COLO668 (cell line): ENCODE results near the gene ABCE1.

Experiments used
- DNase-seq: peaks from one replicate; lab custom pipeline; 2025; ENCODE audit not compliant: unreplicated experiment; lab: John Stamatoyannopoulos, UW

ABCE1 gene

DNA sequence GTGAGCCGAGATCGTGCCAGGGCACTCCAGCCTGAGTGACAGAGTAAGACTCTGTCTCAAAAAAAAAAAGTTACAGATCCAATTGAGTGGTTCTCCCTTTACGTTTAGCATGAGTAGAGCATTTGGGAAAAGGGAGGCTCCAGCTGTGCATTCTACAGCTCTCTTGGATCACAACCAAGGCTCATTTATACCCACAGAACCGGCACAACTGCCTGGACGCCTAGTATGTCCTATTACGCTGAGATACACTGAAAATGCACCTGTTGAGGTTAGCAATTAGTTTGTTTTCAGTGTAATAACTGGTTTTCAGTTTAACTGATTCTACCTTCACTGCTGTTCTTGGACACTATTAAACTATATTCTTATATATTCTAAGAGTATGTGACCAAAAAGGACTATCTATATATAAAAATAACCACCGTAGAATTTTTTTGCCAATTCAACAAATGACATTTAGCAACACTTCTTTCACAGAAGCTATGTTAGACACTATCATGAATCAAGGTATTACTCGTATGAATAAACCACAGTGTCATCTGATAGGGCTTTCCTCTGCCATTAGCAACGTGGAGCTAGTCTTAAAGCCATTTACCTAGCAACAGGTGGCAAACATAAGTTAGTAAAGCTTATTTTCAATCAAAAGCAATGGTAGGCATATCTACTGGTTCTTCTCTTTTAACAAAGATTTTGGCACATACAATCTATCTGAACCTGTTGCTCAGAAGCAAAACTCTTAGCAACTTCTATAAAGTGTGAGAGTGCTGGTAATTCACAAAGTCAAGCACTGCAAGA, 78.7 kb downstream of the ABCE1 start:
- DNase-seq, result peak; percentile 6

DNA sequence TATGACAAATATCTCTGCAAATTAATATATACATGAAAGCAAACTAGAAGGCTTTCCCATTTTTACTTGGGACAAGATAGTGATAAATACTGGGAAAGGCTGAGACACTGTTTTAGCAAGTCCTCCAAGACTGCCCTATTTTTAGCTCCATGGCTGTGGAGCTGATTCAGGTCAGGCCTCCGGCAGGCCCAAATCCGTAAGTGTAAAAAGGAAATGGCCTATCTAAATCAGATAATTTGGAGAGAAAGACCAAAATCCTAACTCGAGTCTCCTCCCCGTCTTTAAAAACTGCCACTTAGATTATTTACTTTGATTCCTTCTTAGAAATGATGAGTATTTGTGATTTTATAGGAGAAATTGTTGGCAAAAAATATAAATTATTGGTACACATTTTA, 79.4 kb downstream of the ABCE1 start:
- no peak for DNase-seq

DNA sequence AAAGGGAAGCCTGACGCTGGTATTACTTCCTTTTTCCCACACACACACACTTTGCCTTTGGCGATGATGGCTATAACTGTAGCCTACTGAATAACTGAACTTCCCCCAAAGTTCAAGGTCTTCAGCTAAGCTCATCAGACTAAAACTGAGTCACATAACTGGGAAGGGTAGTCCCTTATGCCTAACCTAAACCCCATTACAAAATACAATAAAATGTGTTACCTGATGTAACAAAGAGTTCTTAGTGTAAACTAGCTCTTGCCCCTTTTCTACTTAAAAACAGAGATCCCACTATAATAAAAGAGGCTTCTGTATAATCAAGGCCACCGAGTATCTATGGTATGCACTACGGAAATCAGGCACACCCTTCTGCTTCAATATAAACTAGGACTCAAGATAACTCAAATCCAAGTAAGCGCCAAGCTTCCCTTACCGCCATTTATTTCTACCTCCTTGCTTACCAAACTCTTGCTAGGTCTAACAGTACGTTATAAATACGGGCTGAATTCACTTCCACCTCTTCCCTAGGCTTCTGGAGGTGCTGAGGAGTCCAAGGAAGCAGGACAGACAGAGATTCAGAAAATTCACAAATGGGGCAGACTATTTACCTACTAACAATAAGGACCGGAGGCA, 79.9 kb downstream of the ABCE1 start:
- peak; percentile 4 for DNase-seq

DNA sequence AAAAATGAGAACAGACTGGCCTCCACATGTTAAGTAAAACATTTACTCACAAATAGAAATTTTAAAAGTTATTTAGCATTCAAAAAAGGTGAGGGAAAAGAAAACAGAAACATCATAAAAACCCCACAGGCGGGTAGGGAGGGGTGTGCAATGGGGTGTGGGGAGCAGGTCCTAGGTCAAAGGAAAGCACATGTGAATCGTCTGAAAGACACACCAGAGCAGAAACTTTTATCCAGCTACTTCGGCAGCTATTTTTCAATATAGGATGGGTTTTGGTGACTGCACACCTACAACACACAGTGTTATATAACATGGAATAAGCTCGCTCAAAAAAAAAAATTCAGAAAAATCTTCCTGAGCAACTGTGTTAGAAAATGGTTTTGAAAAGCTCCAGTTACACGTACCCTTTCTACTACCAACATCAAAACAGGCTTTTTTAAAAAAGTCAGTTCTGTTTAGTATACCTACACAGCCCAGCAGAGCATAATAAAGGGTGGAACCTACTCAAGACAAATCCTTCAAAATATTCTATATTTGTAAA, 80.7 kb downstream of the ABCE1 start:
- no peak for DNase-seq
